NB4 (cell line): ENCODE results near the gene TNK2.

Source experiments
- MYC ChIP-seq: IDR thresholded peaks from 2 replicates; pipeline ENCODE4 v1.6.1; 2011; ENCODE audit warnings: low read depth, low read length
- POLR2A ChIP-seq: IDR thresholded peaks from 2 replicates; pipeline ENCODE4 v1.6.1; 2011; ENCODE audit warnings: mild to moderate bottlenecking; ENCODE audit not compliant: insufficient read length; ENCODE audit errors: extremely low read depth
- TF ChIP-seq, protein P1 (sequence below): IDR thresholded peaks from one replicate; pipeline ENCODE4 v1.5.1; 2012; ENCODE audit warnings: low read depth, low read length

DNA sequence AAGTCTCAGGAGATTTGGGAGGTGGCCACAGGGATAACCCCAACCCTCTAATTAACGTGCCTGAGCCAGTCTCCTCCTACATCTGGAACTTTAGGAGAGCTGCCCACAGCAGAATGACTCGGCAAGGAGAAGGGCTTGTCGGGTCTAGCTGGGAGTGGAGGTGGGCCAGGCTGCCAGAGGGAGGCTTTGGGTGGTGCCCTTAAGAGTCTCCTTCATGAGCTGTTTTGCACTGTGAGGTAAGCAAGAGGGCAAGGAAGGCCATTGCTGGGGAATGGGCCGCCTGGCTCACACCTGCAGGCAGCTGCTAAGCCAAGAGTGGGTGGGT is 3.6 kb upstream of the TNK2 start:
- TF ChIP-seq, protein P1, sequence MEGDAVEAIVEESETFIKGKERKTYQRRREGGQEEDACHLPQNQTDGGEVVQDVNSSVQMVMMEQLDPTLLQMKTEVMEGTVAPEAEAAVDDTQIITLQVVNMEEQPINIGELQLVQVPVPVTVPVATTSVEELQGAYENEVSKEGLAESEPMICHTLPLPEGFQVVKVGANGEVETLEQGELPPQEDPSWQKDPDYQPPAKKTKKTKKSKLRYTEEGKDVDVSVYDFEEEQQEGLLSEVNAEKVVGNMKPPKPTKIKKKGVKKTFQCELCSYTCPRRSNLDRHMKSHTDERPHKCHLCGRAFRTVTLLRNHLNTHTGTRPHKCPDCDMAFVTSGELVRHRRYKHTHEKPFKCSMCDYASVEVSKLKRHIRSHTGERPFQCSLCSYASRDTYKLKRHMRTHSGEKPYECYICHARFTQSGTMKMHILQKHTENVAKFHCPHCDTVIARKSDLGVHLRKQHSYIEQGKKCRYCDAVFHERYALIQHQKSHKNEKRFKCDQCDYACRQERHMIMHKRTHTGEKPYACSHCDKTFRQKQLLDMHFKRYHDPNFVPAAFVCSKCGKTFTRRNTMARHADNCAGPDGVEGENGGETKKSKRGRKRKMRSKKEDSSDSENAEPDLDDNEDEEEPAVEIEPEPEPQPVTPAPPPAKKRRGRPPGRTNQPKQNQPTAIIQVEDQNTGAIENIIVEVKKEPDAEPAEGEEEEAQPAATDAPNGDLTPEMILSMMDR = no peak
- TF ChIP-seq MYC (no peak), POLR2A (no peak)
